Chondrocyte (in vitro differentiated cells): ENCODE results near the gene OCA2. TPM values are rescaled to one million over a fixed set of nuclear protein-coding genes. Genes with fewer than 3 reads are reported as not detected.
A peak's percentile ranks its signal among the peaks of the same experiment; 100 is the strongest.

Source experiments
- DNase-seq: peaks from one replicate; pipeline ENCODE4 v3.0.0; 2021; ENCODE audit warnings: mixed read lengths, low spot score
- H3K27ac Mint-ChIP-seq: one replicate; pipeline ENCODE4 v1.8.0; 2021; ENCODE audit warnings: mild to moderate bottlenecking, moderate library complexity, mixed read lengths; ENCODE audit not compliant: unreplicated experiment
- H3K27me3 Mint-ChIP-seq: 2 replicates; pipeline ENCODE4 v1.8.0; 2021; ENCODE audit warnings: low read depth, mixed read lengths
- H3K36me3 Mint-ChIP-seq: 2 replicates; pipeline ENCODE4 v1.8.0; 2021; ENCODE audit warnings: low read depth, mixed read lengths
- H3K4me1 Mint-ChIP-seq: 2 replicates; pipeline ENCODE4 v1.8.0; 2021; ENCODE audit warnings: low read depth, mild to moderate bottlenecking, mixed read lengths
- H3K4me3 Mint-ChIP-seq: one replicate; pipeline ENCODE4 v1.8.0; 2021; ENCODE audit warnings: mild to moderate bottlenecking, moderate library complexity, mixed read lengths; ENCODE audit not compliant: unreplicated experiment
- H3K9me3 Mint-ChIP-seq: 2 replicates; pipeline ENCODE4 v1.8.0; 2021; ENCODE audit warnings: low read depth, mixed read lengths
- CTCF ChIP-seq: fragments of 200-600 bp; sonication (generic); IDR thresholded peaks from 2 replicates; pipeline ENCODE4 v1.5.0; 2021; ENCODE audit warnings: antibody characterized with exemption, mild to moderate bottlenecking, moderate library complexity
- total RNA-seq: library from RNA; stranded (reverse); gene quantifications from 3 replicates; pipeline ENCODE4 v1.2.1, GENCODE V29; 2021

Gene OCA2
- total RNA-seq, 1 donor from 2014 or later = 0.75 TPM

GRCh38 chr15:27846722-27847395 is 252.3 kb downstream of the OCA2 start:
- Mint-ChIP-seq H3K4me1 (peaks cover 12% of the 10 kb centered on the region), H3K27me3 (no peaks in the 10 kb centered on the region), H3K36me3 (no peaks in the 10 kb centered on the region), H3K27ac (no peak overlapping the region), H3K4me3 (no peak overlapping the region), H3K9me3 (no peaks in the 10 kb centered on the region)
- TF ChIP-seq CTCF = no peak
- DNase-seq = no peak

GRCh38 chr15:27845535-27846369 is 253.4 kb downstream of the OCA2 start:
- peaks cover 12% of the 10 kb centered on the region for H3K4me1 Mint-ChIP-seq
- no peak overlapping the region for H3K4me3 Mint-ChIP-seq
- no peak for TF ChIP-seq CTCF
- no peak for DNase-seq
- no peaks in the 10 kb centered on the region for H3K36me3 Mint-ChIP-seq
- no peak overlapping the region for H3K27ac Mint-ChIP-seq
- H3K9me3 Mint-ChIP-seq = no peaks in the 10 kb centered on the region
- H3K27me3 Mint-ChIP-seq = no peaks in the 10 kb centered on the region

- peak overlapping the region; percentile 32 for H3K27ac Mint-ChIP-seq
- no peaks in the 10 kb centered on the region for H3K27me3 Mint-ChIP-seq
- no peaks in the 10 kb centered on the region for H3K36me3 Mint-ChIP-seq
- no peak for TF ChIP-seq CTCF
- no peak overlapping the region for H3K4me3 Mint-ChIP-seq
- H3K9me3 Mint-ChIP-seq = no peaks in the 10 kb centered on the region
- peaks cover 17% of the 10 kb centered on the region for H3K4me1 Mint-ChIP-seq
- no peak for DNase-seq
Observed at GRCh38 chr15:27844018-27844666, 255.0 kb downstream of the OCA2 start.

GRCh38 chr15:27843146-27843545 is 256.0 kb downstream of the OCA2 start:
- H3K27me3 Mint-ChIP-seq = no peaks in the 10 kb centered on the region
- peaks cover 22% of the 10 kb centered on the region for H3K4me1 Mint-ChIP-seq
- H3K27ac Mint-ChIP-seq = no peak overlapping the region
- TF ChIP-seq CTCF = no peak
- H3K36me3 Mint-ChIP-seq = no peaks in the 10 kb centered on the region
- H3K9me3 Mint-ChIP-seq = no peaks in the 10 kb centered on the region
- H3K4me3 Mint-ChIP-seq = no peak overlapping the region
- no peak for DNase-seq

GRCh38 chr15:27842526-27842925 is 256.6 kb downstream of the OCA2 start:
- Mint-ChIP-seq H3K4me1 (peaks cover 25% of the 10 kb centered on the region), H3K36me3 (no peaks in the 10 kb centered on the region), H3K4me3 (no peak overlapping the region), H3K27me3 (no peaks in the 10 kb centered on the region), H3K9me3 (no peaks in the 10 kb centered on the region), H3K27ac (no peak overlapping the region)
- DNase-seq = no peak
- TF ChIP-seq CTCF = no peak
